ENCODE measurements around the gene SPATA3.
"Not testable (repeated sequence)": the region's sequence is repeated elsewhere in the genome, so short reads cannot be mapped to it uniquely, and the experiment has no call there.

SPATA3 gene

DNA sequence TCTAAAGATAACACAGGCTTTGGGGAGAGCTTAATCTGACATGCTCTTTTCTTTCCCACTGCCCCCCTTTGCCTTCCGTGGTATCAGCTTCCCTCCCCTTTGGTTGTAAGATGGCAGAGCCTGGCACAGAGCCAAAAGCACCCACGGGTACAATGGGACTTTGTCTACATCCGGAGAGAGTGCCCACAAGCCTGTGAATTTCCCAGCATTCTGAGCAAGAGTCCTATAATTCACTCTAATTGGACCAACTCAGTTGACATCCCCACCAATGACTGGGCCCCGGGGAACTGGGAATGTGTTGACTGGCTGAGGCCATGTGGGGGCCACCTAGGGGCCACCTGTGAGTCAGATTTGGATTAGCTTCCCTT, 21.3 kb downstream of the SPATA3 start:
- DNase-seq (ENCODE audit: low read depth), result no peak
- TF ChIP-seq CTCF (IDR thresholded peaks at IDR 0.05; ENCODE audit: insufficient read depth, low read depth, low read length, missing control alignments), result no peak
- H3K4me3 ChIP-seq (ENCODE audit: low read length), result no peak overlapping the region

GRCh38 chr2:231018184-231018583, 22.3 kb downstream of the SPATA3 start:
- TF ChIP-seq CTCF (IDR thresholded peaks at IDR 0.05; ENCODE audit: insufficient read depth, low read depth, low read length, missing control alignments), result no peak
- no peak overlapping the region for H3K4me3 ChIP-seq (ENCODE audit: low read length)
- DNase-seq (ENCODE audit: low read depth), result no peak

GRCh38 chr2:231025059-231025458, 29.1 kb downstream of the SPATA3 start:
- DNase-seq (ENCODE audit: low read depth); H3K4me3 ChIP-seq (ENCODE audit: low read length): not testable (repeated sequence)

GRCh38 chr2:231028889-231029288, 33.0 kb downstream of the SPATA3 start:
- TF ChIP-seq CTCF (IDR thresholded peaks at IDR 0.05; ENCODE audit: insufficient read depth, low read depth, low read length, missing control alignments), result no peak
- DNase-seq (ENCODE audit: low read depth), result no peak
- no peak overlapping the region for H3K4me3 ChIP-seq (ENCODE audit: low read length)

DNA sequence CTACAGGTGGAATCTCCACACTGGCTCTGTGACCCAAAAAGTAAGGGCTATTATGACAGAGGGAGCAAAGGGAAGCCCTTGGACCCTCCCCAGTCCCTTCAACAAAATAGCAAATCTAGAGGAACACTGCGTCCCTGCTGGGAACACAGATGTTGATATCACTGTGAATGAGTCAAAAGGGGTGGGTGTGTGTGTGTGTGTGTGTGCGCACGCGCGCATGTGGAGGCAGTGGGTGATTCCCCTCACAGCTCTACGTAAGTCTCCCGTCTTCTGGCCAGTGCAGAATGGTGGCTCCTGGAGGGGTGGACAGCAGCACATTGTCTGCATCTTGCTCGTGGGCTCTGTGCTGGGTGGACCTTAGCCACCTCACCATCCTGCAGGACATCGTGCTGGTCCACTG, 33.6 kb downstream of the SPATA3 start:
- TF ChIP-seq CTCF (IDR thresholded peaks at IDR 0.05; ENCODE audit: insufficient read depth, low read depth, low read length, missing control alignments), result no peak
- no peak for DNase-seq (ENCODE audit: low read depth)
- H3K4me3 ChIP-seq (ENCODE audit: low read length), result no peak overlapping the region

DNA sequence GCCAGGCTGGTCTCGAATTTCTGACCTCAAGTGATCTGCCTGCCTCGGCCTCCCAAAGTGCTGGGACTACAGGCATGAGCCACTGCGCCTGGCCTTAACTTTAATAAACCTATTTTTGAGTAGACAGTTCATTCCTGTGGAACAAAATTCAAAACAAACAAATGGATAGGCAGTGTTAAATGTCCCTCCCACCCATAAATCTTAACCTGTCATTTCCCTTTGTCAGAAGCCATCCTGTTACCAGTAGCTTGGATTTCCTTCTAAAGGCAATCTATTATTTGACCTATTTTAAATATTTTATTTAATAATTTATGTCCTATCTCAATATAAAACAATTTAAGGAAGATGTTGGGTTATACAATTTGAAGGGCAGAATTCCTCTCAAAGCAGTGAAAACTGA, 34.8 kb downstream of the SPATA3 start:
- DNase-seq (ENCODE audit: low read depth), result no peak
- TF ChIP-seq CTCF (IDR thresholded peaks at IDR 0.05; ENCODE audit: insufficient read depth, low read depth, low read length, missing control alignments), result no peak
- H3K4me3 ChIP-seq (ENCODE audit: low read length), result no peak overlapping the region

GRCh38 chr2:231032575-231033140, 36.7 kb downstream of the SPATA3 start:
- DNase-seq (ENCODE audit: low read depth), result no peak
- H3K4me3 ChIP-seq (ENCODE audit: low read length), result no peak overlapping the region
- TF ChIP-seq CTCF (IDR thresholded peaks at IDR 0.05; ENCODE audit: insufficient read depth, low read depth, low read length, missing control alignments), result no peak
